GM12873 (cell line): ENCODE results near the gene MAPRE2.

ENCODE experiments used
- TF ChIP-seq, protein P1 (sequence below): IDR thresholded peaks from 2 replicates; pipeline ENCODE4 v1.5.1; 2012; ENCODE audit warnings: low read depth, mild to moderate bottlenecking, moderate library complexity, low read length, control low read depth; ENCODE audit not compliant: insufficient read depth; ENCODE audit errors: missing control alignments

Gene MAPRE2

DNA sequence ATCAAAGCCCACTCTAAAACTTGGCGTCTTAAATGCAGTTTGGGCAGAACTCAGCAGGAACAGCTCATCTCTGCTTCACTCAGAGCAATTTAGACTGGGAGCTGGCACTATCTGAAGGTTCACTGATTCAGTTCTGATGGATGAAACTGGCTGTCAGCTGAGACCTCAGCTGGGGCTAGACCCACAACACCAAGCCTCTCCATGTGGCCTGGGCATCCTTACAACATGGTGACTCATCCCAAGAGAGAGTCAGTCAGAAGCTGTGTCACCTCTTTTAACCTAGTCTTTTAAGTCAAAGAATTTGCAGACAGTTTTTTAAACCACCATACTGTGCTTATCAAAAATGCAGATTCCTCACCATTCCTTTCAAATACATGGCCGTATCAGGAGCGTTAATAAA is 137.0 kb downstream of the MAPRE2 start:
- TF ChIP-seq, protein P1, sequence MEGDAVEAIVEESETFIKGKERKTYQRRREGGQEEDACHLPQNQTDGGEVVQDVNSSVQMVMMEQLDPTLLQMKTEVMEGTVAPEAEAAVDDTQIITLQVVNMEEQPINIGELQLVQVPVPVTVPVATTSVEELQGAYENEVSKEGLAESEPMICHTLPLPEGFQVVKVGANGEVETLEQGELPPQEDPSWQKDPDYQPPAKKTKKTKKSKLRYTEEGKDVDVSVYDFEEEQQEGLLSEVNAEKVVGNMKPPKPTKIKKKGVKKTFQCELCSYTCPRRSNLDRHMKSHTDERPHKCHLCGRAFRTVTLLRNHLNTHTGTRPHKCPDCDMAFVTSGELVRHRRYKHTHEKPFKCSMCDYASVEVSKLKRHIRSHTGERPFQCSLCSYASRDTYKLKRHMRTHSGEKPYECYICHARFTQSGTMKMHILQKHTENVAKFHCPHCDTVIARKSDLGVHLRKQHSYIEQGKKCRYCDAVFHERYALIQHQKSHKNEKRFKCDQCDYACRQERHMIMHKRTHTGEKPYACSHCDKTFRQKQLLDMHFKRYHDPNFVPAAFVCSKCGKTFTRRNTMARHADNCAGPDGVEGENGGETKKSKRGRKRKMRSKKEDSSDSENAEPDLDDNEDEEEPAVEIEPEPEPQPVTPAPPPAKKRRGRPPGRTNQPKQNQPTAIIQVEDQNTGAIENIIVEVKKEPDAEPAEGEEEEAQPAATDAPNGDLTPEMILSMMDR = no peak

DNA sequence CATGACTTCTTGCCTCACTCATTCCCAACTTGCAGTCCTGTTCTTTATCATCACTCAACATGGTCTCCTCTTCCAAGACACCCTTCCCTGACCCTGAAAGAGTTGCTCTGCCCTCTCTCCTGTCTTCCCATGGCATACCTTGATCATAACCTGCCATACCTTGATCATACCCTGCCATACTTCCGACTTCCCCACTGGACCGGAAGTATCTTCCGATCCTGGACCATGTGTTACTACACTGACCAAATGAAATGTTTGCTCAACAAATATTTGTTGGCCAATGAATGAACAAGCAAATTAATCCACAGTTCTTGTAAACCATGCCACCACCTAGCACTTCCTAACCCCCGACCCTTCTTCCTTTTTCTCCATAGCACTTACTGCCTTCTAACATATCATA is 138.7 kb downstream of the MAPRE2 start:
- TF ChIP-seq, protein P1 = no peak

DNA sequence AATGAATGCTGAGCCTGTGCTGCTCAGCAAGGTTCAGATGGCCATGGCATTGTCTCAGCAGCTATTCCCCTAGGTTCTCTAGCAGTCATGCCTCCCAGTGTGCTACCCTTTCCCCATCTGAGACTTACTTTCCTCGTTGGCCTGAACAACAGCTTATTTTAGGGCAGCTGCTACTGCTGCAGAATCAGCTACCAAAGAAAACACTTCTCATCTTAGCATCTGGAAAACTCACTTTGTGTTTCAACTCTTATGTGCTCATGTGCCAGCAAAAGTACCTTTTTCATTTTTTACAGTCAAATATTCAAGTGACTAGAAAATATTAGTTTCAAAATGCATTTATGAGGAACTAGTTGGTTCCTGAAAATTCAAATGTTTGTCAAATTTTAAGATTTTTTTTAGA is 139.2 kb downstream of the MAPRE2 start:
- TF ChIP-seq, protein P1 = no peak

DNA sequence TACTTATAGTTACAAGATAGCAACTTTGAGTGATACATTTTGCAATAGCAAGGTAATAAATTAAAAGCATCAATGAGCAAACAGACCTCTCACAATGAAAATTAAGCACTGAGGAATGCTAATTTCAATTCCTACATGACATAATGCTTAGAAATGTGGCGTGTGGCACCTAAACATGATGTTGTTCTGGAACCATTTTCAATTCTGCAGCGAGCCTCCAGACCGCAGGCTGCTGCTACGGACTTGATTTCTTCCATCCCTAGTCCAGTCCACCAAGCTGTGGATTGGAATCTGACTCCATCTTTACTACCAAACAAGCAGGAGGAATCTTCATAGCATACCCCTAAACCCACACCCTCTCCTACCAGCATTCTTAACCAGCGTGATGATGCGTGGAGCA is 140.9 kb downstream of the MAPRE2 start:
- TF ChIP-seq, protein P1 = no peak

DNA sequence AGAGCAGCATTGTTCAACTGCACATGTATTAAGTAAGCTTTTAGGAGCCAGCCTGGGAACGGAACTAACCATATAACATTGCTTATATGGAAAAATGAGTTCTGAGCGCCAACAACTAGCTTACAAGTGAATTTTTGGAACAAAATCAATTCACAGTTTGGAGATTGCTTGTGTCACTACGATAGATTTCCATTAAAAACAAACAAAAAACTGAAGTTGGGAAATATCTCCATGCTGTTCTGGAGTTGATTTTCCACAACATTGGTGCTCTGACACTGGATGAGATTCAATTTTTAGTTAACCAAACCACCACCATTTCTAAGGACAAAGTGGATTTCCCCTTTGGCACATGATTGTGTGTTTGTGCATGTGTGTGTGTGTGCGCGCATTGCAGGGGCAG is 142.7 kb downstream of the MAPRE2 start:
- TF ChIP-seq, protein P1 = no peak

DNA sequence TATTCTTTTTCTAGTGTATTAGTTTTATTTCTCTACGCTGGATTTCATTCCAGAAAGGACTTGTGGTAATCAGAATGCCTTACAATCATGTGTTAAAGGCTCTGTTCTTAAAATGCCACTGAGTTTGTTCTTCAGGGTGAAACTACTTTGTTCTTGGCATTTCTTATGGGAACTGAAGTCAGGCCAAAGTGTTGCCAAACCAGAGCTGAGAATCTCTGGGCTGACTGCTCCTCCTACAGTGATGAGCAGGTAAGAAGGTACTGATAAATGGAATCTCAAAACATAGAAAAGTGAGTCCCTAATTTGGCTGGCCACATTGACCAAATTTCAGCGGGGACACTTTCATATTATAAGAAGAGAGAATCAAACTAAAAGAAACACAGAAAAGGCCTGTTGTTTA is 144.6 kb downstream of the MAPRE2 start:
- TF ChIP-seq, protein P1 = no peak

DNA sequence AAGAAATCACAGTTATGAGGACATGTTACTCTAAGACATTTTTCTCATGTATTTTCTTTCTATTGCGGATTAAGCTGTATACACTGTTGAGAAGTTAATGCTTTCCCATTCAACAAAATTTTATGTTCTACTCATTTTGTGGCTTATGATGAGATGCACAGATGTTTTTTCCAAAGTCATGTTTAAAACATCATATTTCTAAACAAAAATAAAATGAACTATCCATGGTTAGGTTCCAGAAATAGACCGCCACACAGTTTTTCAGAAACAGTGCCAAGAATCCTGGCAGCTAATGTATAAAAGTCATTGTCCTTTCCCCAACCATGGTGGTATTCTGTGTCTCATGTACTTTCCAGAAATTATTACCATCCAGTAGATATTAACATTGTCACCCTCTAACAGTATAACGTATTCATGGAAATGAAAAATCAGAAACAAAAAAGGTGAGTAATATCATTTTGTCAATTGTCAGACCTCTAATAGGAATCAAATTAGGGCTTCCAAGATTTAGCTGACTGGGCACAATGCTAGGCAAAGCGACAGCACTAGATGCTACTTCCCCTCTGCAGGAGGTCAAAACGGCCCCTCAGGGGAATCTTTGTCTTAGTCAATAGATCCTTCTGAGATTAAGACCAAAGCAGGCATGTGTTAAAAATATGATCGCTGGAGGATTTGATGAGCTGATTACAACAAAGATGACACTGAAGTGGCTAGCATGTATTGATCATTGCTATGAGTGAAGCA is 145.2 kb downstream of the MAPRE2 start:
- TF ChIP-seq, protein P1 = no peak
